ENCODE results near the gene ATP5PB. TPM values are rescaled to one million over a fixed set of nuclear protein-coding genes. Genes with fewer than 3 reads are reported as not detected.

The ATP5PB gene
- total RNA-seq, 4 donors from 2014 or later = 91.2 to 176 (median 103) TPM

GRCh38 chr1:111487133-111487532, 37.9 kb downstream of the ATP5PB start:
- TF ChIP-seq POLR2A (IDR thresholded peaks at IDR 0.05) (no peak), EP300 (IDR thresholded peaks at IDR 0.05) (no peak)
- TF ChIP-seq, protein P1, sequence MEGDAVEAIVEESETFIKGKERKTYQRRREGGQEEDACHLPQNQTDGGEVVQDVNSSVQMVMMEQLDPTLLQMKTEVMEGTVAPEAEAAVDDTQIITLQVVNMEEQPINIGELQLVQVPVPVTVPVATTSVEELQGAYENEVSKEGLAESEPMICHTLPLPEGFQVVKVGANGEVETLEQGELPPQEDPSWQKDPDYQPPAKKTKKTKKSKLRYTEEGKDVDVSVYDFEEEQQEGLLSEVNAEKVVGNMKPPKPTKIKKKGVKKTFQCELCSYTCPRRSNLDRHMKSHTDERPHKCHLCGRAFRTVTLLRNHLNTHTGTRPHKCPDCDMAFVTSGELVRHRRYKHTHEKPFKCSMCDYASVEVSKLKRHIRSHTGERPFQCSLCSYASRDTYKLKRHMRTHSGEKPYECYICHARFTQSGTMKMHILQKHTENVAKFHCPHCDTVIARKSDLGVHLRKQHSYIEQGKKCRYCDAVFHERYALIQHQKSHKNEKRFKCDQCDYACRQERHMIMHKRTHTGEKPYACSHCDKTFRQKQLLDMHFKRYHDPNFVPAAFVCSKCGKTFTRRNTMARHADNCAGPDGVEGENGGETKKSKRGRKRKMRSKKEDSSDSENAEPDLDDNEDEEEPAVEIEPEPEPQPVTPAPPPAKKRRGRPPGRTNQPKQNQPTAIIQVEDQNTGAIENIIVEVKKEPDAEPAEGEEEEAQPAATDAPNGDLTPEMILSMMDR (IDR thresholded peaks at IDR 0.05) = no peak
- Histone ChIP-seq H3K9me3 (no peaks in the 10 kb centered on the region), H3K4me3 (no peak overlapping the region), H3K27me3 (no peaks in the 10 kb centered on the region), H3K4me1 (peaks cover 0 to 8% (median 0%) of the 10 kb centered on the region in 4 donors), H3K27ac (no peak overlapping the region), H3K36me3 (no peaks in the 10 kb centered on the region)
- WGBS, 2 donors = 69% methylated on average over 6 of the region's 6 CpGs
- DNase-seq (ENCODE audit: low spot score in 2 of 2) = no peak

GRCh38 chr1:111488669-111489068, 39.4 kb downstream of the ATP5PB start:
- no peak for DNase-seq (ENCODE audit: low spot score in 2 of 2)
- Histone ChIP-seq H3K9me3 (no peaks in the 10 kb centered on the region), H3K4me3 (no peak overlapping the region), H3K36me3 (no peaks in the 10 kb centered on the region), H3K27me3 (no peaks in the 10 kb centered on the region), H3K27ac (peak overlapping the region in 3 of 4 donors; percentile 29 to 75 (median 61)), H3K4me1 (no peaks in the 10 kb centered on the region)
- 75 to 81% methylated on average over 9 of the region's 9 CpGs for WGBS, 2 donors
- TF ChIP-seq EP300 (IDR thresholded peaks at IDR 0.05) (no peak), POLR2A (IDR thresholded peaks at IDR 0.05) (no peak)
- TF ChIP-seq, protein P1 (IDR thresholded peaks at IDR 0.05) = no peak

- H3K27me3 ChIP-seq = no peaks in the 10 kb centered on the region
- DNase-seq (ENCODE audit: low spot score in 2 of 2) = peak in 1 of 2 donors; percentile 71
- 73% methylated on average over 4 of the region's 4 CpGs for WGBS, 2 donors
- H3K36me3 ChIP-seq = no peaks in the 10 kb centered on the region
- no peaks in the 10 kb centered on the region for H3K9me3 ChIP-seq
- H3K4me1 ChIP-seq = no peaks in the 10 kb centered on the region
- TF ChIP-seq EP300 (IDR thresholded peaks at IDR 0.05) = peak; percentile 64 to 88
- peak; percentile 20 to 21 for TF ChIP-seq POLR2A (IDR thresholded peaks at IDR 0.05)
- TF ChIP-seq, protein P1 (IDR thresholded peaks at IDR 0.05) = no peak
- no peak overlapping the region for H3K4me3 ChIP-seq
- H3K27ac ChIP-seq = peak overlapping the region in 3 of 4 donors; percentile 29 to 75 (median 61)
Measured at GRCh38 chr1:111489604-111490003, 40.3 kb downstream of the ATP5PB start.

DNA sequence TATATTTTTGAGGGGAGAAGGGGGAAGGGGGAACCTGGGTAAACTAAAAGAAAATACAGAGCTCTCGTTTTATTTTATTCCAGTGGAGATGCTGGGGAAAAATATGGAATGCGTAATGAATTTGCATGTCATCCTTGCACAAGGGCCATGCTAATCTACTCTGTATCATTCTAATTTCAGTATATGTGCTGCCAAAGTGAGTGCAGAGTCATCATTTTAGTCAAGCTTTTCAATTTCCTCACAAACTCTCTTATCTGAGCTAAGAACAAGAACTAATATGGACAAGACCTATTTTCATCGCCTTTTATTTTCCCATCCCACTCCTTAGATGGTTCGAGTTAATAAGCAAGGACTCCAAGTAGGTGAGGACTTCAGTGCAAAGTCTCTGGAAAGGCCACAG, 41.0 kb downstream of the ATP5PB start:
- no peak for DNase-seq (ENCODE audit: low spot score in 2 of 2)
- H3K27ac ChIP-seq = peak overlapping the region in 2 of 4 donors; percentile 26 to 60
- H3K27me3 ChIP-seq = no peaks in the 10 kb centered on the region
- no peaks in the 10 kb centered on the region for H3K36me3 ChIP-seq
- H3K9me3 ChIP-seq = no peaks in the 10 kb centered on the region
- H3K4me3 ChIP-seq = no peak overlapping the region
- WGBS, 2 donors = 88 to 95% methylated on average over 4 of the region's 4 CpGs
- no peaks in the 10 kb centered on the region for H3K4me1 ChIP-seq
- TF ChIP-seq, protein P1 (IDR thresholded peaks at IDR 0.05) = no peak
- no peak for TF ChIP-seq EP300 (IDR thresholded peaks at IDR 0.05)
- no peak for TF ChIP-seq POLR2A (IDR thresholded peaks at IDR 0.05)

DNA sequence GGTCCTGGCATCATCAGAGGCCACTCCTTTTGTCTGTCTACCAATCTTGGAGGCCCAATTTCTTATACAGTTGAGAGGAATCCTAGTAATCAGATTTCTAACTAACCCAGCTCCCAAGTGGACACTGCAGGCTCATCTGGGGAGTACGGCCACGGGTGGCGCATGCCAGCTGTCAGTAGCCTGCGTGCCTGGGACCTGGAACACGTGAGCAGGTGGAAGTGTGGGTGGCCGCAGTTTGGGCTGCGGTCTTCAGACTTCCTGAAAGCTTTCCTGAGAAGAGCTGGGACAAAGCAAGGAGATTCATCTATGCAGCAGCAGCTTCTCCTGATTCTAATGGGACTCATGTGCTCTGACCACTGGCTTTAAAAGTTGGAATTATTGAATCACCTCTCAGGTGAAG, 41.8 kb downstream of the ATP5PB start:
- 93 to 95% methylated on average over 7 of the region's 7 CpGs for WGBS, 2 donors
- Histone ChIP-seq H3K36me3 (no peaks in the 10 kb centered on the region), H3K9me3 (no peaks in the 10 kb centered on the region), H3K27me3 (no peaks in the 10 kb centered on the region), H3K4me1 (no peaks in the 10 kb centered on the region), H3K4me3 (no peak overlapping the region), H3K27ac (peak overlapping the region in 3 of 4 donors; percentile 26 to 60 (median 34))
- TF ChIP-seq, protein P1 (IDR thresholded peaks at IDR 0.05) = no peak
- TF ChIP-seq POLR2A (IDR thresholded peaks at IDR 0.05) = no peak
- TF ChIP-seq EP300 (IDR thresholded peaks at IDR 0.05) = no peak
- no peak for DNase-seq (ENCODE audit: low spot score in 2 of 2)
